H1 (cell line): ENCODE measurements around the gene MBD3L2B.

Source experiments
- CTCF ChIP-seq, 3 experiments: IDR thresholded peaks; 1 replicate in 2 of 3; 2 replicates in 1 of 3; pipeline versions ENCODE4 v1.5.1 to v1.6.1; 2011; ENCODE audit warnings: low read length in 3 of 3, mild to moderate bottlenecking in 3 of 3, inconsistent platforms in 2 of 3, low read depth in 1 of 3, moderate library complexity in 1 of 3; ENCODE audit not compliant: insufficient read depth in 1 of 3; ENCODE audit errors: control extremely low read depth in 1 of 3
- GABPA ChIP-seq: IDR thresholded peaks from 2 replicates; pipeline ENCODE4 v1.6.1; 2011; ENCODE audit warnings: mild to moderate bottlenecking, low read length, moderate library complexity, borderline replicate concordance; ENCODE audit not compliant: insufficient read depth
- HDAC2 ChIP-seq, 2 experiments: fragments of 300-600 bp in 1 of 2; sonication (generic) in 1 of 2; IDR thresholded peaks; 2 replicates each; pipeline ENCODE4 v1.6.1; 2011 to 2012; ENCODE audit warnings: low read depth in 2 of 2, low read length in 2 of 2, mild to moderate bottlenecking in 2 of 2, moderate library complexity in 2 of 2, borderline replicate concordance in 1 of 2, inconsistent platforms in 1 of 2
- MAX ChIP-seq: IDR thresholded peaks from 2 replicates; pipeline ENCODE4 v1.6.1; 2012; ENCODE audit warnings: inconsistent platforms
- RFX5 ChIP-seq: IDR thresholded peaks from 2 replicates; pipeline ENCODE4 v1.6.1; 2011; ENCODE audit warnings: low read depth, low read length, improper control_type of control experiment, borderline replicate concordance
- SP4 ChIP-seq: IDR thresholded peaks from 2 replicates; pipeline ENCODE4 v1.6.1; 2012; ENCODE audit warnings: low read length, inconsistent platforms

GRCh38 chr19:6979399-6979798 is 41.8 kb downstream of the MBD3L2B start:
- TF ChIP-seq CTCF (IDR thresholded peaks at IDR 0.05; ENCODE audit: control extremely low read depth in 1 of 3, insufficient read depth in 1 of 3, low read depth in 1 of 3, low read length in 3 of 3), result no peak
- TF ChIP-seq GABPA, result no peak
- no peak for TF ChIP-seq HDAC2 (IDR thresholded peaks at IDR 0.05; ENCODE audit: borderline replicate concordance in 1 of 2, low read depth in 2 of 2, low read length in 2 of 2)
- no peak for TF ChIP-seq SP4
- TF ChIP-seq RFX5, result no peak
- no peak for TF ChIP-seq MAX
